Left lung (tissue), 10 donors: ENCODE data around the gene HOXA3. TPM values are rescaled to one million over a fixed set of nuclear protein-coding genes. Genes with fewer than 3 reads are reported as not detected.
A peak's percentile ranks its signal among the peaks of the same experiment; 100 is the strongest.

ENCODE experiments used
- ATAC-seq: fragments of 200-7000 bp; cut with Tn5 transposase; one replicate; pipeline ENCODE4 v1.9.1; 2020; ENCODE audit warnings: moderate library complexity
- DNase-seq, 4 donors: peaks; one replicate each; pipeline ENCODE4 v3.0.0-alpha.2; 2013 to 2020
- H3K27ac ChIP-seq, 2 donors: fragments of 200-600 bp; sonication (generic) in 1 of 2; one replicate each; pipeline versions ENCODE4 v1.5.0 to v1.8.0; 2020 to 2021
- H3K27me3 ChIP-seq, 2 donors: fragments of 200-600 bp; sonication (generic) in 1 of 2; one replicate each; pipeline versions ENCODE4 v1.5.0 to v1.8.0; 2020 to 2021
- H3K36me3 ChIP-seq, 2 donors: fragments of 200-600 bp; sonication (generic) in 1 of 2; one replicate each; pipeline versions ENCODE4 v1.5.0 to v1.8.0; 2020 to 2021
- H3K4me1 ChIP-seq, 2 donors: fragments of 200-600 bp; one replicate each; pipeline ENCODE4 v1.8.0; 2021
- H3K4me3 ChIP-seq, 2 donors: fragments of 200-600 bp; sonication (generic) in 1 of 2; one replicate each; pipeline versions ENCODE4 v1.5.0 to v1.8.0; 2020 to 2021; ENCODE audit warnings: mild to moderate bottlenecking in 1 of 2
- H3K9me3 ChIP-seq, 2 donors: fragments of 200-600 bp; sonication (generic) in 1 of 2; one replicate each; pipeline versions ENCODE4 v1.5.0 to v1.8.0; 2020 to 2021
- intact Hi-C, 2 donors: fragments of 100-400 bp; cut with DNase I; formaldehyde crosslinking; loops; one replicate each; pipeline versions ENCODE4 v1.11.2 to v1.14.2; 2022
- polyA plus RNA-seq, 6 donors: library from polyadenylated mRNA; unstranded; fragments of 120-200 nt; gene quantifications; one replicate each; pipeline ENCODE4 v1.2.1, GENCODE V29; 2013; ENCODE audit not compliant: insufficient read length in 6 of 6
- total RNA-seq, 2 donors: library from RNA; stranded (reverse); fragmentation: NEBNext Ultra II Directional; extraction: Animal tissue kit (Norgen Biotek cat#: 25700); gene quantifications; one replicate each; pipeline ENCODE4 v1.2.1, GENCODE V29; 2021
- TF ChIP-seq, protein P1 (sequence below), 2 donors: fragments of 200-600 bp; sonication (generic) in 1 of 2; IDR thresholded peaks; one replicate each; pipeline versions ENCODE4 v1.5.0 to v1.8.0; 2021; ENCODE audit warnings: antibody characterized with exemption in 2 of 2
- donor health status: DM: no; HTN: yes; CAD: no.
- donor health status: DM: no; HTN: no; CAD: no.

HOXA3 gene
- total and polyA plus RNA-seq, 8 donors = 5.7 to 49.6 (median 39.6) TPM

DNA sequence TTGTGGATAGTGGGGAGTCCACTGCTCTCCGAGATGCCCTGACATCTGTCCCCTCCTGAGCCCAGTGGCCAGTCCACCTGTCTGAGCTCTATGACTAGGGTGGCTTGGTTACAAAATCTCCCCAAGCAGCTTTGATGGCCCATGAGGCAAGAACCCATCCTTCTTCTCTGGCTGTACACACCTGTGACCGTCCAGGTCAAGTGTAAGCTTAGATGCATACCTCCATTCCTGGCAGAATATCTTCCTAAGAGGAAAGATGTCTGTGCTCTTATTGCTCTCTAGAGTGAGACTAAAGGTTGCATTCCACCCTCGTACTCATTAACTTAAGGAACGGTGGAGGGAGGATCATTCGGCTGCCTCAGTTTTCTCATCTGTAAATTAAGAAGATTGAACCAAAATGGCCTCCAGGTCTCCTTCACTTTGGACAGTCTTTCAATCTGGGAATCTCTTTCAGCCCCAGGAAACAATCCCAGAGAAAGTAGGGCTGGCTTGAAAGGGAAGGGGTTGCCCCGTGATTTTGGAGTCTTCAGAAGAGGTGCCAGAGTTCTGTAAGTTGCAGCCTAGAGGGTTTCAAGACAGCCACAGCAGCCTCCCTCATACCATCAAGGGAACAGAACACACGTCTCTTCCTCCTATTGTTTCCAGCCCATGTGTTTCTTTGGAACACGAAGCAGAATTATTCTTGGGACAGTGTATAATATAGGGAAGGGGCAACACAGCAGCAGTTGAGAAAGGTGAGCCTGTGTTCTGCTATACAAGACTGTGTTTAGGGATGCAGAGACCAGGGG lies 27.3 kb downstream of the HOXA3 start:
- no peak for DNase-seq
- Histone ChIP-seq H3K4me1 (peaks cover 8 to 25% of the 10 kb centered on the region in 2 donors), H3K27me3 (peaks cover 0 to 90% of the 10 kb centered on the region in 2 donors), H3K36me3 (no peaks in the 10 kb centered on the region), H3K9me3 (no peaks in the 10 kb centered on the region), H3K4me3 (no peak overlapping the region), H3K27ac (peak overlapping the region; percentile 71 to 83)
- intact Hi-C loops = no loop called here
- no peak for ATAC-seq
- TF ChIP-seq, protein P1, sequence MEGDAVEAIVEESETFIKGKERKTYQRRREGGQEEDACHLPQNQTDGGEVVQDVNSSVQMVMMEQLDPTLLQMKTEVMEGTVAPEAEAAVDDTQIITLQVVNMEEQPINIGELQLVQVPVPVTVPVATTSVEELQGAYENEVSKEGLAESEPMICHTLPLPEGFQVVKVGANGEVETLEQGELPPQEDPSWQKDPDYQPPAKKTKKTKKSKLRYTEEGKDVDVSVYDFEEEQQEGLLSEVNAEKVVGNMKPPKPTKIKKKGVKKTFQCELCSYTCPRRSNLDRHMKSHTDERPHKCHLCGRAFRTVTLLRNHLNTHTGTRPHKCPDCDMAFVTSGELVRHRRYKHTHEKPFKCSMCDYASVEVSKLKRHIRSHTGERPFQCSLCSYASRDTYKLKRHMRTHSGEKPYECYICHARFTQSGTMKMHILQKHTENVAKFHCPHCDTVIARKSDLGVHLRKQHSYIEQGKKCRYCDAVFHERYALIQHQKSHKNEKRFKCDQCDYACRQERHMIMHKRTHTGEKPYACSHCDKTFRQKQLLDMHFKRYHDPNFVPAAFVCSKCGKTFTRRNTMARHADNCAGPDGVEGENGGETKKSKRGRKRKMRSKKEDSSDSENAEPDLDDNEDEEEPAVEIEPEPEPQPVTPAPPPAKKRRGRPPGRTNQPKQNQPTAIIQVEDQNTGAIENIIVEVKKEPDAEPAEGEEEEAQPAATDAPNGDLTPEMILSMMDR (IDR thresholded peaks at IDR 0.05) = no peak

DNA sequence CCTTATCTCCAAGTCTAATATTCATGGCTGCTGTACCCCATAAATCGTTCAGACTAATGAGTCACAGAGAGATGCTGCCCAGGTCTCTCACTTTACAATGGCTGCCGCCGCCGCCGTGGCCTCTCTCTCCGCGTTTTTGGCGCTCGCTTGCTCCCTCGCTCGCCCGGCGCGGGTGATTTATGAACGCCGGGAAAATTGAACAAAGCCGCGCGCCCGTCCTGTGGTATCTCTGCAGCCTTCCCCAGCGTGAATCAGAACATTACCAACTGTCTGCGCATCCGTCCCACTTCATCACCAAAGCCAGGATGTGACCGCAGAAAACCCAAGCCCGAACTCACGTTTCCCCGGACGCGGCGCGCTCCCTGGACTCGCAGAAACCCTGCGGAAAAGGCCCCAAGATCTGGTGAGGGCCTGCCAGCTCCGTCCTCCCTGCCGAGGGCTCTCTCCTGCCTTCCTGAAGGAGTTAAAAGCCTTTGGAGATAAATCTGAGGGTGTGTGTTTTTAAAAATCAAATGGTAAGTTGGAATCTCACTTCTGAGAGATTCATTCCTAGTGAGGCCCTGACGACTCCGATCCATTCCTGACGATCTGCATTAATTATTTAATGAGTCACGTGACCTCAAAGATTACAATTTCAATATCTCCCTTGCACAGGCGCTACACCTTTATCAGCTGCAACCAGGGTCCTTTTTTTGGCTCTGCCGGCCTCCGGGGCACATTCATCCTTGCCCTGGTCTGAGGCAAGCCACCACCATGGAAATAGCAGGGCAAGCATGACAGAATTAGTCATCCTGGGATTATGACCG lies 28.1 kb downstream of the HOXA3 start:
- intact Hi-C loops = no loop called here
- peak overlapping the region; percentile 71 to 83 for H3K27ac ChIP-seq
- no peaks in the 10 kb centered on the region for H3K36me3 ChIP-seq
- H3K9me3 ChIP-seq = no peaks in the 10 kb centered on the region
- peak; percentile 58 for ATAC-seq
- H3K4me1 ChIP-seq = peaks cover 12 to 28% of the 10 kb centered on the region in 2 donors
- peak overlapping the region in 1 of 2 donors; percentile 17 for H3K4me3 ChIP-seq
- DNase-seq = peak in 1 of 4 donors; percentile 76
- H3K27me3 ChIP-seq = peaks cover 0 to 89% of the 10 kb centered on the region in 2 donors
- TF ChIP-seq, protein P1 (IDR thresholded peaks at IDR 0.05) = no peak

DNA sequence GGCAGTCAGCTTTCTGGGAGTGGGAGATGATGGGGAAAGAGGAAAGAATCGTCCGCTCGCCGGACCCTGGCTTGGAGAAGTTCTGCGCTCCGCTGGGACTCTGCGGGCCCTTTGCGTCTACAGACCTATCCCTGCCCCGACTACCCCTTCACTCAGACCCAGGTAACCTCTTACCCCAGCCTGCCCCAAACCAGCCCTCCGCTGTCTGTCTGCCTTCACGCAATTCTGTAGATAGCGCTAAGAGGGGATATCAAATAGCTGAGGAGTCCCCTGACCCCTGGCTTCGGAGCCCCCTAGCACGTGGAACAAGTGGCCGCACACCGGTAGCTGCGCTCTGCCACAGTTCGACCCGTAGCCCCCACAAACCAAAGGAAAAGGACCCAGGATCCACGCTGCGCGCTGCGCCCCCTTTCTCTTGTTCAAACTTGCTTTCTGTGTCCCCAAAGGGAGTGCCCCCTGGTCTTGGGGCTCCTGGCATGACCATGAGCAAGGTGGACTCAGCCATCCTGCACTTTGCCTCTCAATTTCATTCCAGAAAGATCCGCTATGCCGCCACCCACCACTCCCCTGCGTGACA lies 28.8 kb downstream of the HOXA3 start:
- peak overlapping the region; percentile 71 to 83 for H3K27ac ChIP-seq
- no peak for ATAC-seq

DNA sequence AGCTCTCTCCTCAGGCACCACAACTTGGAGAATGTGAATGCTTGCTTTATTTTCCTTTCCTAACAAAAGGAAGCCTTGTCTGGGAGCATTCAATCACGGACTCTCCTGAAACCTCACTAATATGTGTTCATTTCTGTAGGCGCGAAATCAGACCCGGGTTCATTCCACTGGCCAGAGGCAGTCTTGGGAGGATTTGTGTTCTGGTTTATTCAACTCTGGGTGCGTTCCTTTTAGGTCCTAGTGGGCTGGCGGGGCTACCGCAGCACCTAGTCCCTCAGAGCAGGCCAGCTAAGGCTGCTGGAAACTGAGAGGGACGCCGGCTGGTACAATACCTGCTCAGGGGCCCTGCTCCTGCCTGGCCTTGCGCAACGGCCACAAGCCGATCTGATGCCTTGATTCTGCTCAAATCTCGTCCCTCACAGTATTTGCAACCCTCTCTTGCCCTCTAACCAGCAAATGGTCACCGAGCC lies 29.3 kb downstream of the HOXA3 start:
- Histone ChIP-seq H3K4me1 (peaks cover 11 to 28% of the 10 kb centered on the region in 2 donors), H3K4me3 (peak overlapping the region in 1 of 2 donors; percentile 17), H3K36me3 (no peaks in the 10 kb centered on the region), H3K27ac (peak overlapping the region; percentile 71 to 83), H3K27me3 (peaks cover 2 to 88% of the 10 kb centered on the region in 2 donors), H3K9me3 (no peaks in the 10 kb centered on the region)
- DNase-seq (no peak), ATAC-seq (no peak)
- intact Hi-C loops = no loop called here
- TF ChIP-seq, protein P1 (IDR thresholded peaks at IDR 0.05) = no peak

More for the DNA sequence above, 28.8 kb downstream of the HOXA3 start:
- DNase-seq = no peak
- no peaks in the 10 kb centered on the region for H3K36me3 ChIP-seq
- H3K4me1 ChIP-seq = peaks cover 12 to 28% of the 10 kb centered on the region in 2 donors
- intact Hi-C loops = no loop called here
- no peaks in the 10 kb centered on the region for H3K9me3 ChIP-seq
- peak overlapping the region in 1 of 2 donors; percentile 17 for H3K4me3 ChIP-seq
- peaks cover 2 to 89% of the 10 kb centered on the region in 2 donors for H3K27me3 ChIP-seq
- TF ChIP-seq, protein P1 (IDR thresholded peaks at IDR 0.05) = no peak
